K562 (cell line): Measurements from ENCODE around the gene WDPCP. TPM values are rescaled to one million over a fixed set of nuclear protein-coding genes. Genes with fewer than 3 reads are reported as not detected.

ENCODE experiments used
- ATAC-seq: fragments of 200-7000 bp; cut with Tn5 transposase; 3 replicates; pipeline ENCODE4 v1.9.1; 2020; ENCODE audit warnings: moderate library complexity
- BruUV-seq: library from RNA; stranded (reverse); fragments of 400-500 nt; replicated peaks from 2 replicates; lab custom pipeline; 2021; lab: Mats Ljungman, UMichigan
- CTCF ChIA-PET: fragments of 300-600 bp; formaldehyde crosslinking; extraction: SDS; loops from one replicate; lab custom pipeline; 2021; ENCODE audit warnings: low intra/inter-chr PET ratio; lab: Yijun Ruan, JAX
- POLR2A ChIA-PET: fragments of 300-600, 350-650 bp; sonication (Branson Sonifier 250); formaldehyde crosslinking; extraction: SDS; loops from one replicate; lab custom pipeline; 2021; ENCODE audit warnings: antibody characterized with exemption, inconsistent platforms; lab: Yijun Ruan, JAX
- DNase-seq, 4 experiments: peaks; one replicate each; pipeline versions ENCODE4 v3.0.0 to v3.0.0-alpha.2; 2011 to 2018; ENCODE audit warnings: low spot score in 3 of 4, mixed read lengths in 3 of 4; ENCODE audit errors: extremely low read depth in 1 of 4
- FAIRE-seq: peaks from 2 replicates; lab custom pipeline; 2011; peaks lifted over from hg19 to GRCh38; lab: Jason Lieb, UNC
- H2AFZ ChIP-seq: 2 replicates; pipeline ENCODE4 v1.6.0; 2011; ENCODE audit warnings: low read depth, low read length, control low read depth, inconsistent platforms
- H3K27ac ChIP-seq: fragments of 200-600 bp; 3 replicates; pipeline ENCODE4 v1.8.0; 2011; ENCODE audit warnings: low read depth, mild to moderate bottlenecking, control low read depth, inconsistent platforms, low read length, moderate library complexity, mixed read lengths; ENCODE audit errors: extremely low read depth
- H3K27me3 ChIP-seq, 2 experiments: fragments of 300-600 bp in 1 of 2; 2 replicates in 1 of 2; 3 replicates in 1 of 2; pipeline versions ENCODE4 v1.6.0 to v1.8.0; 2011; ENCODE audit warnings: inconsistent platforms in 2 of 2, low read length in 2 of 2, mild to moderate bottlenecking in 1 of 2, mixed read lengths in 1 of 2, moderate library complexity in 1 of 2; ENCODE audit not compliant: control insufficient read depth in 2 of 2, insufficient read depth in 2 of 2
- H3K36me3 ChIP-seq: fragments of 300-600 bp; 3 replicates; pipeline ENCODE4 v1.8.0; 2011; ENCODE audit warnings: mild to moderate bottlenecking, low read length, inconsistent platforms; ENCODE audit not compliant: control insufficient read depth, insufficient read depth
- H3K4me1 ChIP-seq, 2 experiments: fragments of 200-600 bp in 1 of 2; replicated peaks in 1 of 2; 2 replicates in 1 of 2; 3 replicates in 1 of 2; pipeline versions ENCODE4 v1.5.1 to v1.8.0; 2011; ENCODE audit warnings: inconsistent platforms in 2 of 2, low read length in 2 of 2, mild to moderate bottlenecking in 1 of 2, mixed read lengths in 1 of 2, moderate library complexity in 1 of 2; ENCODE audit not compliant: control insufficient read depth in 2 of 2, insufficient read depth in 2 of 2
- H3K4me2 ChIP-seq: 2 replicates; pipeline ENCODE4 v1.6.1; 2011; ENCODE audit warnings: low read length, control low read depth, inconsistent platforms, mixed read lengths; ENCODE audit not compliant: insufficient read depth
- H3K4me3 ChIP-seq: fragments of 200-600 bp; sonication (generic), shearing (Covaris generic); 2 replicates; pipeline ENCODE4 v1.5.1; 2016; ENCODE audit warnings: control low read depth, inconsistent platforms
- H3K79me2 ChIP-seq: fragments of 200-600 bp; 3 replicates; pipeline ENCODE4 v1.8.0; 2011; ENCODE audit warnings: low read length, inconsistent platforms; ENCODE audit not compliant: control insufficient read depth, insufficient read depth
- H3K9ac ChIP-seq, 2 experiments: 2 replicates each; pipeline versions ENCODE4 v1.6.0 to v1.6.1; 2011; ENCODE audit warnings: low read depth in 2 of 2, low read length in 2 of 2, control low read depth in 1 of 2, inconsistent platforms in 1 of 2, mild to moderate bottlenecking in 1 of 2, mixed read lengths in 1 of 2; ENCODE audit not compliant: insufficient read depth in 1 of 2
- H3K9me1 ChIP-seq: one replicate; pipeline ENCODE4 v1.6.0; 2011; ENCODE audit warnings: inconsistent platforms, mild to moderate bottlenecking, low read length, moderate library complexity; ENCODE audit not compliant: control insufficient read depth, insufficient read depth
- H3K9me3 ChIP-seq: replicated peaks from 2 replicates; pipeline ENCODE4 v1.5.1; 2011; ENCODE audit warnings: low read depth, low read length, inconsistent platforms; ENCODE audit not compliant: control insufficient read depth, insufficient read depth
- H4K20me1 ChIP-seq: replicated peaks from 2 replicates; pipeline ENCODE4 v1.6.1; 2011; ENCODE audit warnings: low read length, inconsistent platforms, mixed read lengths; ENCODE audit not compliant: control insufficient read depth, insufficient read depth
- BDP1 ChIP-seq: IDR thresholded peaks from 3 replicates; pipeline ENCODE4 v1.6.1; 2011; ENCODE audit not compliant: insufficient read length, insufficient read depth
- C11orf30 ChIP-seq: fragments of 450-650 bp; IDR thresholded peaks from 2 replicates; pipeline ENCODE4 v1.6.1; 2016; ENCODE audit warnings: low read depth, mild to moderate bottlenecking
- POLR2AphosphoS5 ChIP-seq: IDR thresholded peaks from 2 replicates; pipeline ENCODE4 v1.6.1; 2011; ENCODE audit warnings: mild to moderate bottlenecking, low read depth, low read length, moderate library complexity; ENCODE audit not compliant: control insufficient read depth, insufficient read depth
- ZEB2 ChIP-seq: fragments of 450-650 bp; IDR thresholded peaks from 2 replicates; pipeline ENCODE4 v1.6.1; 2016
- ZNF316 ChIP-seq: fragments of 450-650 bp; IDR thresholded peaks from 2 replicates; pipeline ENCODE4 v1.6.1; 2016
- WGBS: fragments of 100-300 bp; shearing (Covaris generic); methylation state at CpG from one replicate; pipeline ENCODE4 v1.1.6; 2016; ENCODE audit warnings: low coverage, mixed read lengths; ENCODE audit not compliant: insufficient coverage; ENCODE audit errors: missing lambda C conversion rate; 5-methylcytosine and 5-hydroxymethylcytosine counted together
- in situ Hi-C: fragments of 300-500 bp; cut with MboI; formaldehyde crosslinking; loops from 4 replicates; pipeline ENCODE4 v1.15.0; 2018; ENCODE audit warnings: inconsistent platforms, mixed read lengths
- intact Hi-C: fragments of 100-400 bp; cut with micrococcal nuclease; formaldehyde crosslinking; loops from 2 replicates; pipeline ENCODE4 v1.14.2; 2022
- polyA plus RNA-seq, 8 experiments: library from polyadenylated mRNA; depleted of rRNA in 4 of 8; stranded (reverse) in 5 of 8; unstranded in 3 of 8; fragments of >200 nt; fragmentation: Nextera tagmentation in 2 of 8; fragmentation: Illumina TruSeq in 1 of 8; extraction: Ambion mirVana in 2 of 8; extraction: Trizol in 1 of 8; gene quantifications; 2 replicates each; pipeline versions ENCODE4 v1.2.1 to v1.2.3, GENCODE V29; 2011 to 2014; ENCODE audit warnings: inconsistent platforms in 1 of 8, missing spikeins in 1 of 8
- total RNA-seq, 7 experiments: library from RNA; depleted of rRNA in 6 of 7; stranded (reverse); fragments of >200 nt in 6 of 7; fragmentation: Illumina TruSeq in 2 of 7; extraction: Trizol in 2 of 7; gene quantifications; 2 replicates each; pipeline versions ENCODE4 v1.2.1 to v1.2.3, GENCODE V29; 2011 to 2021; ENCODE audit warnings: low replicate concordance in 1 of 7

The WDPCP gene
- total and polyA plus RNA-seq, 9 of the 15 experiments (the other 6 are each of a cell fraction or from before 2014, with no cell fraction given): 1.4 to 6.4 (median 5.5) TPM

DNA sequence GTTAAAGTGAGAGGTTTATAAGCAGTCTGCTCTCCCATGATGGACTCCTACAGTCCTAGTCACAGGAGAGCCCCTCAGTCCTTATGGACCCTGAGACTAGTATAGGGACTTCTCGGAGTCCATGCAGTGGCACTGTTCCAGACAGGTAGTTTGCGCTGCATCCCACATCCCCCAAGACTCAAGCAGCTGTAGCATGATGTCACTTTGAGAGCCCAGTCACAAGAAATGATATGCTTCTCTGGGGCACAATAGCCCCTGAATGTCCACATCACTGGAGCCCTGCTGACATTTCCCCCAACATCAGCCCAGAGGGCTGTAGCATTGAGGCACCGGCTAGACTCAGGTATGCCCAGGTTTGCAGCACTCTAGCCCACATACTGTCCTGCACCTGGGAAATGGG is 317.6 kb downstream of the WDPCP start:
- ChIA-PET CTCF (no interaction called here), POLR2A (no interaction called here)
- Histone ChIP-seq H3K9me1 (no peaks in the 10 kb centered on the region), H3K27ac (no peak overlapping the region), H2AFZ (no peak overlapping the region), H3K4me1 (no peaks in the 10 kb centered on the region), H4K20me1 (no peaks in the 10 kb centered on the region), H3K9ac (no peak overlapping the region), H3K4me2 (no peak overlapping the region), H3K36me3 (no peaks in the 10 kb centered on the region), H3K9me3 (no peaks in the 10 kb centered on the region), H3K4me3 (no peak overlapping the region), H3K79me2 (no peaks in the 10 kb centered on the region), H3K27me3 (no peaks in the 10 kb centered on the region)
- ATAC-seq: no peak
- in situ Hi-C loops (no loop called here), intact Hi-C loops (no loop called here)
- no TSS peak for BruUV-seq
- TF ChIP-seq POLR2AphosphoS5 (no peak), BDP1 (no peak)
- no peak for FAIRE-seq
- no peak for DNase-seq
- 0% methylated on average over 3 of the region's 3 CpGs for WGBS

- TF ChIP-seq ZNF316 (peak; percentile 62; the same call in 1 of the 2 replicates), ZEB2 (no peak), C11orf30 (0 out of 2 replicates have a peak, but pooled peaks have one; percentile 11)
- Histone ChIP-seq H3K9ac (no peak overlapping the region), H2AFZ (no peak overlapping the region), H4K20me1 (no peaks in the 10 kb centered on the region), H3K9me1 (no peaks in the 10 kb centered on the region), H3K27ac (no peak overlapping the region), H3K27me3 (no peaks in the 10 kb centered on the region), H3K4me3 (no peak overlapping the region), H3K4me2 (no peak overlapping the region), H3K79me2 (no peaks in the 10 kb centered on the region), H3K4me1 (no peaks in the 10 kb centered on the region), H3K9me3 (no peaks in the 10 kb centered on the region), H3K36me3 (no peaks in the 10 kb centered on the region)
- no peak for FAIRE-seq
- CTCF ChIA-PET: no interaction called here
- in situ Hi-C loops: no loop called here
- POLR2A ChIA-PET: no interaction called here
- intact Hi-C loops: no loop called here
- BruUV-seq: no TSS peak
- ATAC-seq: no peak
- DNase-seq: no peak
Measured at GRCh38 chr2:63268946-63269345, 319.3 kb downstream of the WDPCP start.
